GM19455 (cell line): ENCODE results near the gene MED29.

Experiments
- ATAC-seq: cut with Tn5 transposase; IDR thresholded peaks from one replicate; pipeline ENCODE4 v1.9.1; 2021; ENCODE audit not compliant: unreplicated experiment

MED29 gene

DNA sequence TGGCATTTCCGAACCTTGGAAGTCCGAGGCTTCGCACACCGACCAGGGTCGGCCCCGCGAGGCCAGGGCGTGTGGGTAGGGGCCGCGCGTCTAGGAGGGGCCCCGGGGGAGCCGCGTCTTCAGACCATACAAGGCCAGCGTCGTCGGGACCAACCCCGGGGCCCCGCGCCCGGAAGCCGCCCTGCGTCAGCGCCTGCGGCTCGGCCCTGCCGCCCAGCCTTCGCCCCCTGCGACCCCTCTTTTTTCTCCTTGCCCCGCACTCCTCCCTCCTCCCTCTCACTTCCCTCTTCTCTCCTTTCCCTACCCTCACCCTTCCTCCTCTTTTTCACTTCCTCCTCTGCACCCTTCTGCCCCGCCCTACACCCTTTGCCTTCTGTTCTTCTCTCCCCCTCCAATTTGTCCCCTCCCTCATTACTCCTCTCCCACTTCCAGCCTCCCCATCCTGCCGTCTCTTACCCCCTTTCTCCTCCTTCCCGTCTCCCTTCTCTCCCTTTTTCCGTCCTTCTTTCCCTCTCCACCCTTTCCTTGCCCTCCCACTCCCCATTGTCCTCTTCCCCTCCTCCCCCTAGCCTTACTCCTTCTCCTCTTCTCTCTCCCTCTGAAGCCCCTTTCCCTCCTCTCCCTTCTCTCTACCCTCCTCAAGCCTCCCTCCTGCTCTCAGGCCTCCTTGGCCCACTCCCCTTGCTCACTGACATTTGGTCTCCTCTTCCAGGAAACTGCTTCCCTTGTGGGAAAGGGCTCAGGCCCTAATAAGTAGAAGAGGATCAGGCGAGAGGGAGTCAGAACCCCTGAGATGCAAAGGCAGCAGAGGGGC is 19.0 kb downstream of the MED29 start:
- ATAC-seq: no peak

- no peak for ATAC-seq
Measured at GRCh38 chr19:39410831-39411080, 19.6 kb downstream of the MED29 start.

DNA sequence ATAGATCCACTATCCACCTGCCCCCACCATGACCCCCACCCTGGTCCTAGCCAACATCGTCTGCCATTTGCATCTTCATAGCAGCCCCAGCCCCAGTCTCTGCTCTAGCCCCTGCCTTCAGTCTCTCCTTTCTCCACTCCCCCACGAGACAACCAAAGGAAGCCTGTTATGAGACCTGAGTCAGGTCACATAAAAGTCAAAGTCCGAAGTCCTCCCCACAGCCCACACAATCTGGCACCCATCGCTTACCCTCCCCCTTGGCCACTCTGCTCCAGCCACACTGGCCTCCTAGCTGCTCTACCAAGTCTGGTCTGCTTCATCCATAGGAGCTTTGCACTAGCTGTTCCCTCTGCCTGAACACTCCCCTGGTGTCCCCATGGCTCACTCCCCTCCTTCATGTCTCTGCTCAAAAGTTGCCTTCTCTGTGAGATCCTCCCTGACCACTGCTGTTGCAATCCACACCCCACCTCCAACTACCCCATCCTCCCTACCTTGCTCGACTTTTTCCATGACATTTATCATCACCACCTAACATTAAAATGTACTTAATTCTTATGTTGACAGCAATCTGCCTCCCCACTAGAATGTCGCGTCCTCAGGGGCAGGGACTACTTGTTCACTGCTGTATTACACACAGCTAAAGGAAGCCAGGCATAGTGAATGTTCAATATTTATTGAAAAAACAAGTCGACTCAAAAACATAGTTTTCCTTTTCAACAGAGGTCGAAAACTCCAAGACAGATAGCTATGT is 20.1 kb downstream of the MED29 start:
- ATAC-seq: no peak

DNA sequence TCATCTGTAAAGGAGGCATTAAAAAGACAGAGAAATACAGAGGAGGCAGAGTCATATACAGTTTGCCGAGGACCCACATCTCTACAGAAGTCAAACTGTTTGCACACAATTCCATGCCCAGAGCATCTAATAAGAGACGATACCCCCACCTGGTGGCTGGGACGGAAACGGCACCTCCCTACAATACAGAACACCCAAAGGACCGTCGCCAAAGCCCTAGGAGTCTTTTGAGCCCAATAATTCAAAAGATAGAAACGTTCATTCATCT is 20.6 kb downstream of the MED29 start:
- peak; percentile 26 for ATAC-seq

DNA sequence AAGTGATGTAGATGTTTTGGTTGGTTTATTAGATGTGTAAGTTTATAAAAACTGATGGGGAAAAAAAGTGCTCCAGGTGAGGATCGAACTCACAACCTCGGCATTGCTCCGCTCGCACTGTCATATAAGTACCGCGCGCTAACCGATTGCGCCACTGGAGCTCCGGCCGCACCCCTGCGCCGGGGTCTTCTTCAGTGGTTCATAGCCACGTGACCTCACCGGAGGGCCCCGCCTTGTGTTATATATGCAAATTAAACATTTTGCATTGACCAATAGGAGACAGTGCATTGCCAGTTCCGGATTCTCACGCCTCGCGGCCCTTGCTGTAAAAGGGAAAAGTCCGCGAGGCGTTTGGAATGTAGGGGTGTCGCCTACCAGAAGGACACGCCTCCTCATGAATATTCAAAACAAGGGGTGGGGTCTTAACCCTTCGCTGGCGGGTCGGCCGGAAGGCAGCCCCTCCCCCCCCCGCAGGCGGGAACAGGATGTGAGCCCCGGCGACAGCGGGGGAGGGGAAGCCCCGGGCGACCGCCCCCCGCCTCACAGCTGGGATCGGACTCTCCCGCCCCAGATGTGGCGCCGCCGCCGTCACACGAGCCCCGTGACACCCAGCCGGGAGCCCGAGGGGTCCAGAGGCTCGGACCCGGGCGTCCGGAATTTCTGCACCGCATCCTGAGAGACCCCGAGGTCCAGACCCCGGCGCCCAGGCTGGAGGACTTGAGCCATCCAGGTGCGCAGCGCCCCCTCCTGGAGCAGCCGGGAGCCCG is 21.1 kb downstream of the MED29 start, which contains the start of gene PLEKHG2:
PLEKHG2 (plus strand) TSS at position 570 of the 767 bp plus-strand sequence. CDS start 1,418 bp downstream, outside the sequence.
- ATAC-seq: peak; percentile 63

GRCh38 chr19:39412867-39413271 is 21.7 kb downstream of the MED29 start:
- ATAC-seq: no peak

GRCh38 chr19:39413272-39413910 is 22.2 kb downstream of the MED29 start:
- no peak for ATAC-seq

DNA sequence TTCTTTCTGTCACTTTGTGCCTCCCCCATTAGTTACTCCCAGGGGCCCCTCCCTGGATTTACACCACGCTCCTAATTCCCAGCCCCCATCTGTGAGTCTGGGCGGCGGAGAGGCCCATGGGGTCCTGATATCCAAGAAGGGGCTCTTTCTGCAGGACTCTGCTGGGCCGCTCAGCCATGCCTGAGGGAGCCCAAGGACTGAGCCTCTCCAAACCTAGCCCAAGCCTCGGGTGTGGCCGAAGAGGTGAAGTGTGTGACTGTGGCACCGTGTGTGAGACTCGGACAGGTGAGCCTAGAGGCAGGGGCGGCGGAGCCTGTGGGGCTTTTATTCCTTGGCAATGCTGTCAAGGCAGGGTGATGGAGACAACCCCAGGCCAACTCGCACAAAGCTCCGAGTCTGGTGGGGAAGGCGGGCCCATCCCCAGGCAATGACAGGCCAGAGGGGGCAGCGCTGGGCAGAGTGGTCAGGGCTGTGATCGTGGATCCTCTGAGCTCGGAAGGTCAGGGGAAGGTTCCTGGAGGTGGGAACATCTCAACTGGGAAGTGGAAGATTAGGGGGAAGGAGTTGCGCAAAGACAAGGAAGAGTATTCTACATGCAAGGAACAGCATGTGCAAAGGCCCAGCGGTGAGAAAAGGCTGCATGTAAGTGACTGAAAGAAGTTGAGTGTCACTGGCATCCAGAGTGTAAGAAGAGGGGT is 22.9 kb downstream of the MED29 start:
- no peak for ATAC-seq

DNA sequence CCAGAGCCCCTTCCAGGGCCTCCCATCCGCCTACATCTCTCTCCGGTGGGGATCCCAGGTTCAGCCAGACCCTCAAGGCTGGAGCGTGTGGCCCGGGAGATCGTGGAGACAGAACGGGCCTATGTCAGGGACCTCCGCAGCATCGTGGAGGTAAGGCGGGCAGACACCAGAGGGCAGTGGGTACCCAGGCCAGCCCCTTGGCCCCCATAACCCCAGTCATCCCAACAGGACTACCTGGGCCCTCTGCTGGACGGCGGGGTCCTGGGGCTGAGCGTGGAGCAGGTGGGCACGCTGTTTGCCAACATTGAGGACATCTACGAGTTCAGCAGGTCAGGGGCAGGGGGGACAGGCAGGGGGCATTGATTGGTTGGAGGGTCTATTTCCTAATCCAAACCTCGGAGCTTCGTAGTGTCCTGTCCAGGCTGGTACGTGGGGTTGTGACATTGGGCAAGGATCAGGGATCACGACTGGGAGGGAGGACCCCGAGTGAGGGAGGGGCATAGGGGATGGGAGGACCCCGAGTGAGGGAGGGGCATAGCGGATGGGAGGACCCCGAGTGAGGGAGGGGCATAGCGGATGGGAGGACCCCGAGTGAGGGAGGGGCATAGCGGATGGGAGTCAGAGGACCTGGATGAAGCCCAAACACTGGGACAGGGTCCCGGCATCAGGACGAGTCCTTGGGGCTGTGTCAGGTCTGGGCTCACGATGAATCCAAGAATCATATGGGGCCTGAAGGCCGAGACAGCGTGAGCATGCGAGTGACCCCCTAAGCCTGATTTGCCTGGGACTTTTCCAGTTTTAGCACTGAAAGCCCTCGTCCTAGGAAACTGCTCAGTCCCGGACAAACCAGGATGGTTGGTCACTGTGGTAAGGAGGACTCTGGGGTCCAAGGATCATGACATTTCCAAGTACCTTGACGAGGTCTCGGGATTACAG is 24.2 kb downstream of the MED29 start:
- ATAC-seq: no peak

- ATAC-seq: no peak
Measured at GRCh38 chr19:39416152-39417120, 25.3 kb downstream of the MED29 start.

GRCh38 chr19:39417463-39418181 is 26.4 kb downstream of the MED29 start:
- no peak for ATAC-seq

- ATAC-seq: no peak
Measured at GRCh38 chr19:39419003-39419402, 27.8 kb downstream of the MED29 start.

DNA sequence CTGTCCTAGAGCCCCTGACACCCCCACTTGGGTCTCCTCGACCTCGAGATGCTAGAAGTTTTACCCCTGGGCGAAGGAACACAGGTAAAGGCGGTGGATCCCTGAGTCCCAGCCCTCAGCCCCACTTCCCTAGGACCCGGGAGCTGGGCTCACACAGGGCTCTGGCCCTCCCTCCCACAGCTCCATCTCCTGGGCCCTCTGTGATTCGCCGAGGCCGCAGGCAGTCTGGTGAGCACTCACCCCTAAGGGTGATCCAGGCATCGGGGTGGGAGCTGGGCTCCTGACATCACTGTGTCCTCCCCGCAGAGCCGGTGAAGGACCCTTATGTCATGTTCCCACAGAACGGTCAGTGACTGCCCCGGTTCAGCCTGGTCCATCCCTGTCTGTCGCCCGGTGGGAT is 29.6 kb downstream of the MED29 start:
- no peak for ATAC-seq

DNA sequence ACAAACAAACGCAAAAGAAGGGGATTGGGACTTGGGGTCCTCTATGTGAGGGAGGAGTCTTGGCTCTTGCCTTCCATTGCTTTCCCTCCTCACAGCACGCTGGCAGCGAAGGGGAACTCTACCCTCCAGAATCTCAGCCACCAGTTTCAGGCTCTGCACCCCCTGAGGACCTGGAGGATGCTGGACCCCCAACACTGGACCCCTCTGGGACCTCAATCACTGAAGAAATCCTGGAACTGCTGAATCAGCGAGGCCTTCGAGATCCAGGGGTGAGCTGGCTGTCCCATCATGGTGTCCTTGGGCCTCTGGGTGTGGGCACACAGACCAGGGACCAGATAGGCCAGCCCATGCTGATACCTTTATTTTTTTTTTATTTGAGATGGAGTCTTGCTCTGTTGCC is 30.8 kb downstream of the MED29 start:
- ATAC-seq: no peak

GRCh38 chr19:39423258-39424086 is 32.3 kb downstream of the MED29 start:
- ATAC-seq: no peak

DNA sequence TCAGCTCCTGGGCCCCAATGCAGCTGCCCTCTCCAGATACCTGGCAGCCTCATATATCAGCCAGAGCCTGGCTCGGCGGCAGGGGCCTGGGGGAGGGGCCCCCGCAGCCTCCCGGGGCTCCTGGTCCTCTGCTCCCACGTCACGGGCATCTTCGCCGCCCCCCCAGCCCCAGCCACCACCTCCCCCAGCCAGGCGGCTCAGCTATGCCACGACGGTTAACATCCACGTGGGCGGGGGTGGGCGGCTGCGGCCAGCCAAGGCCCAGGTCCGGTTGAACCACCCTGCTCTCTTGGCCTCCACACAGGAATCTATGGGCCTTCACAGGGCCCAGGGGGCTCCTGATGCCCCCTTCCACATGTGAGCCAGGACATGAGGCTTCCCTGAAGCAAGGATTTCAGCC is 33.8 kb downstream of the MED29 start:
- ATAC-seq: no peak

DNA sequence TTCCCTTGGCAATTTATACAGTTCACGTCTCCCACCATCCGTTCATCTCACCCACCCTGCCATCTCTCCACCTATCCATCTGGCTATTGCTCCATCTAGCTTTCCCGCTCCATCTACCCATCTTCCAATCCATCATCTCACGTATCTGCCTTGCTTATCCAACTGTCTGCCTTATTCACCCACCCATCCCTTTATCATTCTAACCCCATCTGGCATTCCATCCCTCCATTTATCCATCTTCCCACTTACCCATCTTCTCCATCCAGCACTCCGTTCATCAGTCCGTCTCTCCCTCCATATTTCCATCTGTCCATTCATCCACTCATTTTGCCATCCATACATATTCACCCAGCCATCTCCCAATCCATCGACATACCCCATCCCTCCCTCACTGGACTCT is 34.6 kb downstream of the MED29 start:
- no peak for ATAC-seq
